Mesendoderm (in vitro differentiated cells): ENCODE data around the gene TRAPPC6A.
A peak's percentile ranks its signal among the peaks of the same experiment; 100 is the strongest.

Experiments
- DNase-seq: peaks from one replicate; pipeline ENCODE4 v3.0.0; 2013
- H2AK5ac ChIP-seq: 2 replicates; pipeline ENCODE4 v1.6.1; 2013; ENCODE audit warnings: low read length, inconsistent platforms
- H2BK120ac ChIP-seq: 2 replicates; pipeline ENCODE4 v1.6.1; 2013; ENCODE audit warnings: low read depth, mild to moderate bottlenecking, low read length, moderate library complexity, mixed read lengths
- H2BK15ac ChIP-seq: replicated peaks from 2 replicates; pipeline ENCODE4 v1.6.1; 2013; ENCODE audit warnings: low read depth, mild to moderate bottlenecking, moderate library complexity
- H2BK5ac ChIP-seq: 2 replicates; pipeline ENCODE4 v1.6.1; 2013; ENCODE audit warnings: low read length, inconsistent platforms
- H3K18ac ChIP-seq: 2 replicates; pipeline ENCODE4 v1.6.1; 2013; ENCODE audit warnings: mild to moderate bottlenecking, low read length, mixed read lengths
- H3K23ac ChIP-seq: one replicate; pipeline ENCODE4 v1.6.1; 2013; ENCODE audit warnings: low read length
- H3K27ac ChIP-seq: 2 replicates; pipeline ENCODE4 v1.5.1; 2013; ENCODE audit warnings: low read depth, mild to moderate bottlenecking, inconsistent platforms, low read length, moderate library complexity
- H3K27me3 ChIP-seq: 2 replicates; pipeline ENCODE4 v1.6.1; 2013; ENCODE audit warnings: low read length, control low read depth, mild to moderate bottlenecking, inconsistent platforms; ENCODE audit not compliant: insufficient read depth, poor library complexity
- H3K36me3 ChIP-seq: 2 replicates; pipeline ENCODE4 v1.6.1; 2013; ENCODE audit warnings: low read length, inconsistent platforms; ENCODE audit not compliant: control insufficient read depth, insufficient read depth
- H3K4ac ChIP-seq: one replicate; pipeline ENCODE4 v1.6.1; 2013; ENCODE audit warnings: low read depth, mild to moderate bottlenecking, low read length, moderate library complexity
- H3K4me1 ChIP-seq: 2 replicates; pipeline ENCODE4 v1.6.1; 2013; ENCODE audit warnings: low read depth, low read length, inconsistent platforms; ENCODE audit not compliant: control insufficient read depth
- H3K4me2 ChIP-seq: 2 replicates; pipeline ENCODE4 v1.6.1; 2013; ENCODE audit warnings: low read length
- H3K4me3 ChIP-seq: 2 replicates; pipeline ENCODE4 v1.5.1; 2013; ENCODE audit warnings: mild to moderate bottlenecking, low read length
- H3K56ac ChIP-seq: one replicate; pipeline ENCODE4 v1.6.1; 2013; ENCODE audit warnings: low read length
- H3K79me1 ChIP-seq: 2 replicates; pipeline ENCODE4 v1.6.1; 2013; ENCODE audit warnings: low read length, inconsistent platforms
- H3K79me2 ChIP-seq: 2 replicates; pipeline ENCODE4 v1.6.1; 2013; ENCODE audit warnings: mild to moderate bottlenecking, low read length; ENCODE audit not compliant: control insufficient read depth, insufficient read depth
- H3K9ac ChIP-seq: 2 replicates; pipeline ENCODE4 v1.6.1; 2013; ENCODE audit warnings: low read length, inconsistent platforms
- H4K5ac ChIP-seq: one replicate; pipeline ENCODE4 v1.6.1; 2013; ENCODE audit warnings: low read length
- H4K8ac ChIP-seq: one replicate; pipeline ENCODE4 v1.6.1; 2013; ENCODE audit warnings: low read depth, mild to moderate bottlenecking, control low read depth, low read length, moderate library complexity
- whole genome bisulfite sequencing: extraction: QIAGEN DNeasy Blood & Tissue Kit; methylation state at CpG from one replicate; pipeline ENCODE4 v1.1.7; 2013; ENCODE audit warnings: low lambda C conversion rate, missing lambda C conversion rate; ENCODE audit not compliant: insufficient coverage; ENCODE audit errors: extremely low coverage; 5-methylcytosine and 5-hydroxymethylcytosine counted together

TRAPPC6A gene

DNA sequence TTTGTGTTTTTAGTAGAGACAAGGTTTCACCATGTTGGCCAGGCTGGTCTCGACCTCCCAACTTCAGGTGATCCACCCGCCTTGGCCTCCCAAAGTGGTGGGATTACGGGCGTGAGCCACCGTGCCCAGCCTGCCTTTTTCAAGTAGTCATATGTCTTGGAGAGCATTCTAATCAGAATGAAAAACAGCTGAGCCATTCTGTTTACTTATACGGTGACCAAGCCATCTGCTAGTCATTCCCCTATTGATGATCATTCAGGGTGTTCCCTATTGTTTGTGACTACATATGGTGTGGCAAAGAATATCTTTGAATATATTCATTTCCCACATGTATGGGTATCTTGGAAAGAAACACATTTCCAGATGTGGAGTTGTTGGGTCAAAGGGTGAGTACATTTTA is 17.7 kb upstream of the TRAPPC6A start:
- Histone ChIP-seq H3K36me3 (no peaks in the 10 kb centered on the region), H4K8ac (no peak overlapping the region), H3K56ac (no peak overlapping the region), H3K4ac (no peak overlapping the region), H3K23ac (no peak overlapping the region), H3K79me1 (no peaks in the 10 kb centered on the region), H2BK120ac (no peak overlapping the region), H2AK5ac (no peak overlapping the region), H4K5ac (no peak overlapping the region), H3K4me1 (no peaks in the 10 kb centered on the region), H3K27ac (no peak overlapping the region), H3K18ac (no peak overlapping the region), H3K4me2 (no peak overlapping the region), H2BK15ac (no peak overlapping the region), H3K4me3 (no peak overlapping the region), H3K79me2 (no peaks in the 10 kb centered on the region), H3K9ac (no peak overlapping the region), H2BK5ac (no peak overlapping the region), H3K27me3 (no peaks in the 10 kb centered on the region)
- DNase-seq = no peak
- no CpG with 5 or more reads among the region's 6 CpGs for WGBS

GRCh38 chr19:45191375-45191774 is 13.3 kb upstream of the TRAPPC6A start:
- H2BK15ac ChIP-seq = no peak overlapping the region
- no peak overlapping the region for H3K23ac ChIP-seq
- H4K8ac ChIP-seq = no peak overlapping the region
- H3K4me2 ChIP-seq = no peak overlapping the region
- no peaks in the 10 kb centered on the region for H3K4me1 ChIP-seq
- no peak overlapping the region for H3K56ac ChIP-seq
- H3K79me1 ChIP-seq = no peaks in the 10 kb centered on the region
- no peaks in the 10 kb centered on the region for H3K79me2 ChIP-seq
- no peak overlapping the region for H2AK5ac ChIP-seq
- no peaks in the 10 kb centered on the region for H3K36me3 ChIP-seq
- no peak overlapping the region for H2BK120ac ChIP-seq
- no peak for DNase-seq
- H3K4ac ChIP-seq = no peak overlapping the region
- H3K4me3 ChIP-seq = no peak overlapping the region
- H4K5ac ChIP-seq = no peak overlapping the region
- H3K27me3 ChIP-seq = no peaks in the 10 kb centered on the region
- H3K27ac ChIP-seq = no peak overlapping the region
- no peak overlapping the region for H3K9ac ChIP-seq
- H2BK5ac ChIP-seq = no peak overlapping the region
- no CpG with 5 or more reads among the region's 4 CpGs for WGBS
- no peak overlapping the region for H3K18ac ChIP-seq

GRCh38 chr19:45189971-45190370 is 11.9 kb upstream of the TRAPPC6A start:
- H2BK15ac ChIP-seq = no peak overlapping the region
- H3K4me3 ChIP-seq = no peak overlapping the region
- H3K18ac ChIP-seq = no peak overlapping the region
- no peak overlapping the region for H4K5ac ChIP-seq
- no peak overlapping the region for H2BK120ac ChIP-seq
- no peak overlapping the region for H3K23ac ChIP-seq
- H3K4me1 ChIP-seq = no peaks in the 10 kb centered on the region
- no peak overlapping the region for H4K8ac ChIP-seq
- WGBS = no CpG with 5 or more reads among the region's 1 CpG
- H3K27ac ChIP-seq = no peak overlapping the region
- H3K9ac ChIP-seq = no peak overlapping the region
- no peak overlapping the region for H2BK5ac ChIP-seq
- no peak for DNase-seq
- no peak overlapping the region for H3K56ac ChIP-seq
- no peaks in the 10 kb centered on the region for H3K79me1 ChIP-seq
- no peaks in the 10 kb centered on the region for H3K27me3 ChIP-seq
- H2AK5ac ChIP-seq = no peak overlapping the region
- no peaks in the 10 kb centered on the region for H3K79me2 ChIP-seq
- H3K36me3 ChIP-seq = no peaks in the 10 kb centered on the region
- H3K4me2 ChIP-seq = no peak overlapping the region
- no peak overlapping the region for H3K4ac ChIP-seq

GRCh38 chr19:45187421-45188100 is 9.5 kb upstream of the TRAPPC6A start:
- no peak overlapping the region for H2BK5ac ChIP-seq
- no peak overlapping the region for H2AK5ac ChIP-seq
- H3K79me1 ChIP-seq = no peaks in the 10 kb centered on the region
- DNase-seq = peak; percentile 57
- no peak overlapping the region for H3K4me2 ChIP-seq
- H3K27me3 ChIP-seq = no peaks in the 10 kb centered on the region
- no peak overlapping the region for H3K4ac ChIP-seq
- no peaks in the 10 kb centered on the region for H3K4me1 ChIP-seq
- WGBS = no CpG with 5 or more reads among the region's 12 CpGs
- H3K79me2 ChIP-seq = no peaks in the 10 kb centered on the region
- no peak overlapping the region for H2BK15ac ChIP-seq
- H3K4me3 ChIP-seq = no peak overlapping the region
- H3K23ac ChIP-seq = no peak overlapping the region
- no peak overlapping the region for H2BK120ac ChIP-seq
- no peak overlapping the region for H3K18ac ChIP-seq
- no peak overlapping the region for H3K9ac ChIP-seq
- no peak overlapping the region for H4K5ac ChIP-seq
- no peaks in the 10 kb centered on the region for H3K36me3 ChIP-seq
- no peak overlapping the region for H3K56ac ChIP-seq
- H3K27ac ChIP-seq = no peak overlapping the region
- H4K8ac ChIP-seq = no peak overlapping the region

GRCh38 chr19:45186509-45187334 is 8.7 kb upstream of the TRAPPC6A start:
- no peak overlapping the region for H3K27ac ChIP-seq
- H4K5ac ChIP-seq = no peak overlapping the region
- H3K4me1 ChIP-seq = no peaks in the 10 kb centered on the region
- H2BK120ac ChIP-seq = no peak overlapping the region
- no peaks in the 10 kb centered on the region for H3K79me2 ChIP-seq
- DNase-seq = no peak
- H3K9ac ChIP-seq = no peak overlapping the region
- no peaks in the 10 kb centered on the region for H3K79me1 ChIP-seq
- H3K27me3 ChIP-seq = no peaks in the 10 kb centered on the region
- H4K8ac ChIP-seq = no peak overlapping the region
- no peak overlapping the region for H3K4me3 ChIP-seq
- H2AK5ac ChIP-seq = no peak overlapping the region
- H3K36me3 ChIP-seq = no peaks in the 10 kb centered on the region
- H3K4me2 ChIP-seq = no peak overlapping the region
- H3K56ac ChIP-seq = no peak overlapping the region
- no peak overlapping the region for H3K18ac ChIP-seq
- no CpG with 5 or more reads among the region's 12 CpGs for WGBS
- no peak overlapping the region for H2BK5ac ChIP-seq
- no peak overlapping the region for H3K23ac ChIP-seq
- no peak overlapping the region for H3K4ac ChIP-seq
- H2BK15ac ChIP-seq = no peak overlapping the region
